ENCODE data around the gene IFNL1.

GRCh38 chr19:39342647-39343305, 46.6 kb downstream of the IFNL1 start:
- TF ChIP-seq POLR2A (IDR thresholded peaks at IDR 0.05) (no peak), CTCF (IDR thresholded peaks at IDR 0.05) (no peak)

Data from right lobe of liver (tissue), 4 donors.